ENCODE results near the gene TPPP2. TPM values are rescaled to one million over a fixed set of nuclear protein-coding genes. Genes with fewer than 3 reads are reported as not detected.
A peak's percentile ranks its signal among the peaks of the same experiment; 100 is the strongest.

Gene TPPP2
- total RNA-seq, 2 donors from 2014 or later: not detected

GRCh38 chr14:21023817-21024584 lies 6.0 kb upstream of the TPPP2 start:
- Mint-ChIP-seq H3K27ac (peak overlapping the region; percentile 66), H3K4me3 (peak overlapping the region; percentile 86), H3K9me3 (no peaks in the 10 kb centered on the region), H3K4me1 (peaks cover 12% of the 10 kb centered on the region), H3K27me3 (no peaks in the 10 kb centered on the region), H3K36me3 (ENCODE audit: low read depth) (peaks cover 11% of the 10 kb centered on the region)
- peak; percentile 54 for ATAC-seq (replicated peaks)

- peaks cover 6% of the 10 kb centered on the region for H3K36me3 Mint-ChIP-seq (ENCODE audit: low read depth)
- H3K4me3 Mint-ChIP-seq: peak within 1 kb of the TSS; percentile 86
- no peaks in the 10 kb centered on the region for H3K9me3 Mint-ChIP-seq
- H3K27ac Mint-ChIP-seq: peak within 1 kb of the TSS; percentile 66
- peak; percentile 83 for ATAC-seq (replicated peaks)
- H3K27me3 Mint-ChIP-seq: no peaks in the 10 kb centered on the region
- peaks cover 12% of the 10 kb centered on the region for H3K4me1 Mint-ChIP-seq
These were observed 5.2 kb upstream of the TPPP2 start, which contains the start of gene NDRG2 for GRCh38 chr14:21024585-21025370. NDRG2 (minus strand) TSS chr14:21025061; CDS start chr14:21023315, 1,746 bp downstream.

- no peaks in the 10 kb centered on the region for H3K27me3 Mint-ChIP-seq
These were observed 4.4 kb upstream of the TPPP2 start for GRCh38 chr14:21025371-21026273.

GRCh38 chr14:21026274-21026987 lies 3.6 kb upstream of the TPPP2 start:
- no peaks in the 10 kb centered on the region for H3K9me3 Mint-ChIP-seq
- no peak for ATAC-seq (replicated peaks)
- H3K27me3 Mint-ChIP-seq: no peaks in the 10 kb centered on the region
- peak overlapping the region; percentile 86 for H3K4me3 Mint-ChIP-seq
- peaks cover 12% of the 10 kb centered on the region for H3K4me1 Mint-ChIP-seq
- H3K36me3 Mint-ChIP-seq (ENCODE audit: low read depth): no peaks in the 10 kb centered on the region
- H3K27ac Mint-ChIP-seq: no peak overlapping the region

More at GRCh38 chr14:21025371-21026273, 4.4 kb upstream of the TPPP2 start:
- ATAC-seq (replicated peaks): no peak
- Mint-ChIP-seq H3K4me3 (peak overlapping the region; percentile 86), H3K27ac (no peak overlapping the region), H3K4me1 (peaks cover 12% of the 10 kb centered on the region), H3K9me3 (no peaks in the 10 kb centered on the region), H3K36me3 (ENCODE audit: low read depth) (peaks cover 3% of the 10 kb centered on the region)

GRCh38 chr14:21026988-21027315 lies 3.1 kb upstream of the TPPP2 start:
- H3K36me3 Mint-ChIP-seq (ENCODE audit: low read depth): no peaks in the 10 kb centered on the region
- no peak for ATAC-seq (replicated peaks)
- H3K9me3 Mint-ChIP-seq: no peaks in the 10 kb centered on the region

GRCh38 chr14:21030531-21030930 lies 514 bp downstream of the TPPP2 start:
- H3K27me3 Mint-ChIP-seq: peaks cover 9% of the 10 kb centered on the region
- no peak overlapping the region for H3K27ac Mint-ChIP-seq

More at GRCh38 chr14:21026988-21027315, 3.1 kb upstream of the TPPP2 start:
- no peaks in the 10 kb centered on the region for H3K27me3 Mint-ChIP-seq
- H3K4me3 Mint-ChIP-seq: no peak overlapping the region
- no peak overlapping the region for H3K27ac Mint-ChIP-seq
- H3K4me1 Mint-ChIP-seq: peaks cover 12% of the 10 kb centered on the region

GRCh38 chr14:21032326-21033132 lies 2.5 kb downstream of the TPPP2 start:
- H3K4me1 Mint-ChIP-seq: no peaks in the 10 kb centered on the region
- peak overlapping the region; percentile 47 for H3K27ac Mint-ChIP-seq
- H3K9me3 Mint-ChIP-seq: no peaks in the 10 kb centered on the region
- ATAC-seq (replicated peaks): no peak
- no peaks in the 10 kb centered on the region for H3K36me3 Mint-ChIP-seq (ENCODE audit: low read depth)
- H3K27me3 Mint-ChIP-seq: peaks cover 9% of the 10 kb centered on the region
- no peak overlapping the region for H3K4me3 Mint-ChIP-seq

More at GRCh38 chr14:21030531-21030930, 514 bp downstream of the TPPP2 start:
- no peaks in the 10 kb centered on the region for H3K4me1 Mint-ChIP-seq
- no peak for ATAC-seq (replicated peaks)
- no peak overlapping the region for H3K4me3 Mint-ChIP-seq
- no peaks in the 10 kb centered on the region for H3K9me3 Mint-ChIP-seq
- no peaks in the 10 kb centered on the region for H3K36me3 Mint-ChIP-seq (ENCODE audit: low read depth)

GRCh38 chr14:21033133-21033698 lies 3.2 kb downstream of the TPPP2 start:
- Mint-ChIP-seq H3K4me1 (no peaks in the 10 kb centered on the region), H3K36me3 (ENCODE audit: low read depth) (no peaks in the 10 kb centered on the region), H3K27me3 (peaks cover 9% of the 10 kb centered on the region), H3K27ac (peak overlapping the region; percentile 47), H3K9me3 (no peaks in the 10 kb centered on the region), H3K4me3 (no peak overlapping the region)
- ATAC-seq (replicated peaks): no peak

- Mint-ChIP-seq H3K36me3 (ENCODE audit: low read depth) (no peaks in the 10 kb centered on the region), H3K4me1 (no peaks in the 10 kb centered on the region), H3K9me3 (no peaks in the 10 kb centered on the region), H3K27ac (no peak within 1 kb of the TSS), H3K27me3 (peaks cover 9% of the 10 kb centered on the region), H3K4me3 (no peak within 1 kb of the TSS)
- ATAC-seq (replicated peaks): no peak
These were observed 4.7 kb downstream of the TPPP2 start, which contains the start of gene RNASE13 for GRCh38 chr14:21034707-21035106. RNASE13 (minus strand) TSS chr14:21034807; CDS start chr14:21034288, 519 bp downstream.

GRCh38 chr14:21036751-21037150 lies 6.7 kb downstream of the TPPP2 start:
- peak; percentile 61 for ATAC-seq (replicated peaks)
- Mint-ChIP-seq H3K4me1 (no peaks in the 10 kb centered on the region), H3K4me3 (no peak overlapping the region), H3K36me3 (ENCODE audit: low read depth) (no peaks in the 10 kb centered on the region), H3K27me3 (peaks cover 9% of the 10 kb centered on the region), H3K9me3 (no peaks in the 10 kb centered on the region), H3K27ac (no peak overlapping the region)

- no peak overlapping the region for H3K27ac Mint-ChIP-seq
- H3K27me3 Mint-ChIP-seq: peaks cover 9% of the 10 kb centered on the region
- H3K4me1 Mint-ChIP-seq: no peaks in the 10 kb centered on the region
- no peaks in the 10 kb centered on the region for H3K9me3 Mint-ChIP-seq
- no peaks in the 10 kb centered on the region for H3K36me3 Mint-ChIP-seq (ENCODE audit: low read depth)
- no peak overlapping the region for H3K4me3 Mint-ChIP-seq
- no peak for ATAC-seq (replicated peaks)
These were observed 7.1 kb downstream of the TPPP2 start for GRCh38 chr14:21037156-21037555.

GRCh38 chr14:21038441-21039422 lies 8.7 kb downstream of the TPPP2 start:
- Mint-ChIP-seq H3K36me3 (ENCODE audit: low read depth) (no peaks in the 10 kb centered on the region), H3K4me3 (no peak overlapping the region), H3K9me3 (no peaks in the 10 kb centered on the region)

More at GRCh38 chr14:21038441-21039422, 8.7 kb downstream of the TPPP2 start:
- no peaks in the 10 kb centered on the region for H3K27me3 Mint-ChIP-seq
- peak overlapping the region; percentile 41 for H3K27ac Mint-ChIP-seq
- ATAC-seq (replicated peaks): no peak
- no peaks in the 10 kb centered on the region for H3K4me1 Mint-ChIP-seq

Measured in activated T-helper 17 cell treated with anti-CD3 and anti-CD28 coated beads, Interleukin-2, amount 50 U/mL, for 72 hours (primary cell).